ENCODE results near the gene MNS1. TPM values are rescaled to one million over a fixed set of nuclear protein-coding genes. Genes with fewer than 3 reads are reported as not detected.

Gene MNS1
- polyA plus RNA-seq, 3 donors: 0.03 to 0.29 TPM; not detected in 1

- no peaks in the 10 kb centered on the region for H3K9me3 ChIP-seq (replicated peaks in 1 of 2; ENCODE audit: control insufficient read depth in 1 of 2, insufficient read depth in 1 of 2, low read length in 2 of 2)
- no peaks in the 10 kb centered on the region for H3K27me3 ChIP-seq (ENCODE audit: control insufficient read depth in 2 of 2, insufficient read depth in 2 of 2, low read length in 2 of 2)
- H4K20me1 ChIP-seq (ENCODE audit: insufficient read depth, low read length): no peaks in the 10 kb centered on the region
- no peak overlapping the region for H3K4me3 Mint-ChIP-seq
- TF ChIP-seq, protein P1, sequence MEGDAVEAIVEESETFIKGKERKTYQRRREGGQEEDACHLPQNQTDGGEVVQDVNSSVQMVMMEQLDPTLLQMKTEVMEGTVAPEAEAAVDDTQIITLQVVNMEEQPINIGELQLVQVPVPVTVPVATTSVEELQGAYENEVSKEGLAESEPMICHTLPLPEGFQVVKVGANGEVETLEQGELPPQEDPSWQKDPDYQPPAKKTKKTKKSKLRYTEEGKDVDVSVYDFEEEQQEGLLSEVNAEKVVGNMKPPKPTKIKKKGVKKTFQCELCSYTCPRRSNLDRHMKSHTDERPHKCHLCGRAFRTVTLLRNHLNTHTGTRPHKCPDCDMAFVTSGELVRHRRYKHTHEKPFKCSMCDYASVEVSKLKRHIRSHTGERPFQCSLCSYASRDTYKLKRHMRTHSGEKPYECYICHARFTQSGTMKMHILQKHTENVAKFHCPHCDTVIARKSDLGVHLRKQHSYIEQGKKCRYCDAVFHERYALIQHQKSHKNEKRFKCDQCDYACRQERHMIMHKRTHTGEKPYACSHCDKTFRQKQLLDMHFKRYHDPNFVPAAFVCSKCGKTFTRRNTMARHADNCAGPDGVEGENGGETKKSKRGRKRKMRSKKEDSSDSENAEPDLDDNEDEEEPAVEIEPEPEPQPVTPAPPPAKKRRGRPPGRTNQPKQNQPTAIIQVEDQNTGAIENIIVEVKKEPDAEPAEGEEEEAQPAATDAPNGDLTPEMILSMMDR (IDR thresholded peaks at IDR 0.05): no peak
- H3K4me1 ChIP-seq (ENCODE audit: control insufficient read depth in 1 of 2, insufficient read depth in 2 of 2, low read length in 2 of 2): no peaks in the 10 kb centered on the region
- H2AFZ ChIP-seq (ENCODE audit: insufficient read depth, low read depth, low read length, poor library complexity, severe bottlenecking): no peak overlapping the region
- peaks cover 6 to 22% of the 10 kb centered on the region in 2 donors for H3K36me3 Mint-ChIP-seq
- DNase-seq: no peak
- no peak overlapping the region for H3K27ac Mint-ChIP-seq
- H3K27ac ChIP-seq (ENCODE audit: low read depth in 1 of 2, low read length in 2 of 2): no peak overlapping the region
- intact Hi-C loops (cut with micrococcal nuclease): no loop called here
- no peaks in the 10 kb centered on the region for H3K36me3 ChIP-seq (replicated peaks in 1 of 2; ENCODE audit: control insufficient read depth in 1 of 2, insufficient read depth in 2 of 2, low read length in 2 of 2)
- no peak overlapping the region for H3K9ac ChIP-seq (ENCODE audit: insufficient read depth, low read length, poor library complexity, severe bottlenecking)
- no CpG with 5 or more reads among the region's 1 CpG for WGBS (ENCODE audit: insufficient coverage)
- no peaks in the 10 kb centered on the region for H3K79me2 ChIP-seq (ENCODE audit: insufficient read depth, low read length)
- no peaks in the 10 kb centered on the region for H3K27me3 Mint-ChIP-seq (ENCODE audit: low read depth in 3 of 3)
- H3K9me3 Mint-ChIP-seq: peaks cover 0 to 4% (median 0%) of the 10 kb centered on the region in 7 donors
- no peak overlapping the region for H3K4me2 ChIP-seq (replicated peaks; ENCODE audit: extremely low read depth, low read length, poor library complexity, severe bottlenecking)
- no peaks in the 10 kb centered on the region for H3K4me1 Mint-ChIP-seq
- H3K4me3 ChIP-seq (replicated peaks in 1 of 3; ENCODE audit: low read depth in 2 of 3, low read length in 3 of 3): no peak overlapping the region
Observed at GRCh38 chr15:56440214-56440770, 24.6 kb downstream of the MNS1 start.

DNA sequence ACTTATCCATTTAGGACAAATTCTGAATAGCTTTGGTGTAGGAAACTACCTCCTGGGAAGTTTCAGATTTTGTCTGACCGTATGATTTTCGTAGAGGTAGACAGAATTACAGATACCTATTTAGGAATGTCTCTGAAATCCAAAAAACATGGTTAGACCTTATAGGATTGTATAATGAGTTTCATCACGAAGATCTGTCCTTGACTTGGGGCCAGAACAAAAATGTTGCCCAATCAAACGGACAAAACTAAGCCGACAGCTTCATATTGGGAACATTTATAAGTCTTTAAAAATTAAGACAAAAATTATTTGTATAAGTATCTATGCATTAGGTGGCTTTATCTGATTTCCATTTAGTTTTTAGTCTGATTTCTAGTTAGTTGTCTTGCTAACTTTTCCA is 32.6 kb downstream of the MNS1 start:
- no peak for DNase-seq
- Mint-ChIP-seq H3K27ac (no peak overlapping the region), H3K9me3 (peaks cover 0 to 2% (median 0%) of the 10 kb centered on the region in 7 donors), H3K27me3 (ENCODE audit: low read depth in 3 of 3) (no peaks in the 10 kb centered on the region), H3K36me3 (peaks cover 0 to 6% of the 10 kb centered on the region in 2 donors), H3K4me3 (no peak overlapping the region), H3K4me1 (no peaks in the 10 kb centered on the region)
- Histone ChIP-seq H3K4me2 (replicated peaks; ENCODE audit: extremely low read depth, low read length, poor library complexity, severe bottlenecking) (no peak overlapping the region), H3K4me3 (replicated peaks in 1 of 3; ENCODE audit: low read depth in 2 of 3, low read length in 3 of 3) (no peak overlapping the region), H3K36me3 (replicated peaks in 1 of 2; ENCODE audit: control insufficient read depth in 1 of 2, insufficient read depth in 2 of 2, low read length in 2 of 2) (no peaks in the 10 kb centered on the region), H4K20me1 (ENCODE audit: insufficient read depth, low read length) (no peaks in the 10 kb centered on the region), H3K79me2 (ENCODE audit: insufficient read depth, low read length) (no peaks in the 10 kb centered on the region), H3K9me3 (replicated peaks in 1 of 2; ENCODE audit: control insufficient read depth in 1 of 2, insufficient read depth in 1 of 2, low read length in 2 of 2) (no peaks in the 10 kb centered on the region), H3K27me3 (ENCODE audit: control insufficient read depth in 2 of 2, insufficient read depth in 2 of 2, low read length in 2 of 2) (no peaks in the 10 kb centered on the region), H3K27ac (ENCODE audit: low read depth in 1 of 2, low read length in 2 of 2) (no peak overlapping the region), H3K4me1 (ENCODE audit: control insufficient read depth in 1 of 2, insufficient read depth in 2 of 2, low read length in 2 of 2) (no peaks in the 10 kb centered on the region), H3K9ac (ENCODE audit: insufficient read depth, low read length, poor library complexity, severe bottlenecking) (no peak overlapping the region), H2AFZ (ENCODE audit: insufficient read depth, low read depth, low read length, poor library complexity, severe bottlenecking) (no peak overlapping the region)
- TF ChIP-seq, protein P1 (IDR thresholded peaks at IDR 0.05): no peak
- intact Hi-C loops (cut with micrococcal nuclease): no loop called here
- WGBS (ENCODE audit: insufficient coverage): 100% methylated on average over 1 of the region's 5 CpGs
